Panc1 (cell line): Measurements from ENCODE around the gene CDIP1. TPM values are rescaled to one million over a fixed set of nuclear protein-coding genes. Genes with fewer than 3 reads are reported as not detected.
A peak's percentile ranks its signal among the peaks of the same experiment; 100 is the strongest.

ENCODE experiments used
- ATAC-seq: fragments of 200-7000 bp; cut with Tn5 transposase; 2 replicates; pipeline ENCODE4 v1.9.1; 2020; ENCODE audit warnings: mild to moderate bottlenecking, moderate library complexity
- BruUV-seq: library from RNA; stranded (reverse); fragments of 400-500 nt; replicated peaks from 2 replicates; lab custom pipeline; 2021; lab: Mats Ljungman, UMichigan
- CTCF ChIA-PET: fragments of 300-600 bp; sonication (Branson Sonifier 250); formaldehyde crosslinking; loops from one replicate; lab custom pipeline; 2022; ENCODE audit warnings: antibody characterized with exemption; lab: Charles Lee
- POLR2A ChIA-PET: fragments of 300-600 bp; sonication (Branson Sonifier 250); formaldehyde crosslinking; loops from one replicate; lab custom pipeline; 2022; ENCODE audit warnings: antibody characterized with exemption; lab: Charles Lee
- DNase-seq: peaks from one replicate; pipeline ENCODE4 v3.0.0-alpha.2; 2010; ENCODE audit warnings: low read depth, low spot score
- H3K27ac ChIP-seq: 2 replicates; pipeline ENCODE4 v1.5.1; 2011; ENCODE audit warnings: mild to moderate bottlenecking, low read length, inconsistent platforms
- H3K27me3 ChIP-seq: fragments of 200-500 bp; sonication (Bioruptor generic); 2 replicates; pipeline ENCODE4 v1.6.0; 2014; ENCODE audit warnings: low read length, inconsistent platforms; ENCODE audit not compliant: control insufficient read depth, insufficient read depth
- H3K36me3 ChIP-seq: fragments of 200-500 bp; sonication (Bioruptor generic); 2 replicates; pipeline ENCODE4 v1.5.1; 2014; ENCODE audit warnings: inconsistent platforms, mild to moderate bottlenecking, low read length, moderate library complexity; ENCODE audit not compliant: control insufficient read depth, insufficient read depth
- H3K4me1 ChIP-seq: 2 replicates; pipeline ENCODE4 v1.5.1; 2011; ENCODE audit warnings: inconsistent platforms, mild to moderate bottlenecking, low read length, moderate library complexity; ENCODE audit not compliant: control insufficient read depth, insufficient read depth
- H3K4me3 ChIP-seq, 2 experiments: 2 replicates each; pipeline ENCODE4 v1.5.1; 2011 to 2012; ENCODE audit warnings: low read depth in 2 of 2, low read length in 2 of 2, mild to moderate bottlenecking in 2 of 2, inconsistent platforms in 1 of 2, moderate library complexity in 1 of 2
- H3K9me3 ChIP-seq: fragments of 200-500 bp; sonication (Bioruptor generic); 2 replicates; pipeline ENCODE4 v1.5.1; 2014; ENCODE audit warnings: low read depth, mild to moderate bottlenecking, inconsistent platforms, low read length, moderate library complexity; ENCODE audit not compliant: control insufficient read depth, insufficient read depth
- CTCF ChIP-seq: fragments of 450-650 bp; IDR thresholded peaks from 2 replicates; pipeline ENCODE4 v1.5.1; 2017; ENCODE audit warnings: mild to moderate bottlenecking
- POLR2AphosphoS5 ChIP-seq: IDR thresholded peaks from 2 replicates; pipeline ENCODE4 v1.6.1; 2012; ENCODE audit warnings: mild to moderate bottlenecking, low read depth, low read length, moderate library complexity
- REST ChIP-seq, 2 experiments: IDR thresholded peaks; 2 replicates each; pipeline ENCODE4 v1.6.1; 2011 to 2012; ENCODE audit warnings: low read depth in 2 of 2, control low read depth in 1 of 2, low read length in 1 of 2, mild to moderate bottlenecking in 1 of 2, moderate library complexity in 1 of 2; ENCODE audit not compliant: insufficient read depth in 1 of 2
- SIN3A ChIP-seq: IDR thresholded peaks from 2 replicates; pipeline ENCODE4 v1.6.1; 2012; ENCODE audit warnings: low read depth, mild to moderate bottlenecking, low read length, moderate library complexity, borderline replicate concordance; ENCODE audit not compliant: insufficient read depth
- TCF7L2 ChIP-seq: IDR thresholded peaks from 2 replicates; pipeline ENCODE4 v1.6.1; 2011; ENCODE audit warnings: mild to moderate bottlenecking, low read depth, low read length, inconsistent platforms
- in situ Hi-C: cut with HindIII; loops from 2 replicates; pipeline ENCODE4 v1.10.0; 2016; ENCODE audit warnings: low sequenced_read_pairs, low pct_unique_long_range_greater_than_20kb
- intact Hi-C: fragments of 100-400 bp; cut with micrococcal nuclease; formaldehyde crosslinking; loops from one replicate; pipeline ENCODE4 v1.10.0; 2022; ENCODE audit not compliant: unreplicated experiment
- total RNA-seq: library from RNA; stranded (reverse); gene quantifications from one replicate; pipeline ENCODE4 v1.2.1, GENCODE V29; 2021; ENCODE audit not compliant: unreplicated experiment

The CDIP1 gene
- total RNA-seq, 1 experiment from 2014 or later: 26.8 TPM

GRCh38 chr16:4460936-4461249 lies 77.7 kb downstream of the CDIP1 start:
- TF ChIP-seq CTCF: no peak
- no peak for TF ChIP-seq POLR2AphosphoS5
- TF ChIP-seq TCF7L2: no peak
- no peak for TF ChIP-seq REST (IDR thresholded peaks at IDR 0.05; ENCODE audit: insufficient read depth in 1 of 2, low read depth in 2 of 2, low read length in 1 of 2)
- no peak for TF ChIP-seq SIN3A
- Histone ChIP-seq H3K9me3 (no peaks in the 10 kb centered on the region), H3K4me3 (no peak overlapping the region), H3K27me3 (no peaks in the 10 kb centered on the region), H3K4me1 (no peaks in the 10 kb centered on the region), H3K27ac (no peak overlapping the region), H3K36me3 (no peaks in the 10 kb centered on the region; the same call in 1 of the 2 replicates)
- BruUV-seq: no TSS peak
- ChIA-PET POLR2A (no interaction called here), CTCF (no interaction called here)
- intact Hi-C loops: no loop called here
- ATAC-seq (peak; percentile 37), DNase-seq (no peak)
- in situ Hi-C loops: no loop called here

Other genes with a start within 250 kb of the CDIP1 start
- 87.3 TPM for gene GLIS2, start 222.7 kb downstream of the CDIP1 start, total RNA-seq
- gene PAM16, start 187.5 kb downstream of the CDIP1 start, total RNA-seq: 104 TPM
- 33.5 TPM for gene VASN, start 166.9 kb downstream of the CDIP1 start, total RNA-seq
- 37.5 TPM for gene CORO7, start 122.2 kb downstream of the CDIP1 start, total RNA-seq
- gene DNAJA3, start 112.9 kb downstream of the CDIP1 start, total RNA-seq: 68.7 TPM
- gene NMRAL1, start 64.1 kb downstream of the CDIP1 start, total RNA-seq: 109 TPM
- 72.6 TPM for gene HMOX2, start 62.4 kb downstream of the CDIP1 start, total RNA-seq
- 0.15 TPM for gene C16orf96, start 17.6 kb upstream of the CDIP1 start, total RNA-seq
- gene UBALD1, start 76.1 kb upstream of the CDIP1 start, total RNA-seq: 29.9 TPM
- gene MGRN1, start 86.1 kb upstream of the CDIP1 start, total RNA-seq: 59.7 TPM
- 42.9 TPM for gene NUDT16L1, start 154.8 kb upstream of the CDIP1 start, total RNA-seq
- gene ANKS3, start 195.5 kb upstream of the CDIP1 start, total RNA-seq: 26.6 TPM
- gene DNAAF8, start 195.8 kb upstream of the CDIP1 start, total RNA-seq: 2.3 TPM
- 25.8 TPM for gene ZNF500, start 228.4 kb upstream of the CDIP1 start, total RNA-seq
- not detected for gene SEPTIN12, start 249.6 kb upstream of the CDIP1 start, total RNA-seq